Duodenal mucosa (tissue), 2 donors: ENCODE measurements around the gene TRIM71.
"Not testable (repeated sequence)": the region's sequence is repeated elsewhere in the genome, so short reads cannot be mapped to it uniquely, and the experiment has no call there.

Source experiments
- H3K27ac ChIP-seq: one replicate; pipeline ENCODE4 v1.7.0; 2013; ENCODE audit warnings: low read depth, low read length
- H3K27me3 ChIP-seq, 2 donors: one replicate each; pipeline ENCODE4 v1.7.0; 2013; ENCODE audit warnings: low read length in 2 of 2, control low read depth in 1 of 2; ENCODE audit not compliant: insufficient read depth in 2 of 2, control insufficient read depth in 1 of 2
- H3K36me3 ChIP-seq, 2 donors: one replicate each; pipeline ENCODE4 v1.7.0; 2013; ENCODE audit warnings: low read length in 2 of 2, control low read depth in 1 of 2; ENCODE audit not compliant: insufficient read depth in 2 of 2, control insufficient read depth in 1 of 2
- H3K4me1 ChIP-seq, 2 donors: one replicate each; pipeline ENCODE4 v1.7.0; 2013; ENCODE audit warnings: low read length in 2 of 2, control low read depth in 1 of 2; ENCODE audit not compliant: insufficient read depth in 2 of 2, control insufficient read depth in 1 of 2
- H3K4me3 ChIP-seq, 2 donors: one replicate each; pipeline ENCODE4 v1.7.0; 2013; ENCODE audit warnings: low read length in 2 of 2, low read depth in 1 of 2
- H3K9ac ChIP-seq, 2 donors: one replicate each; pipeline ENCODE4 v1.7.0; 2013; ENCODE audit warnings: low read length in 2 of 2, low read depth in 1 of 2
- H3K9me3 ChIP-seq, 2 donors: one replicate each; pipeline ENCODE4 v1.7.0; 2013; ENCODE audit warnings: low read length in 2 of 2, control low read depth in 1 of 2; ENCODE audit not compliant: control insufficient read depth in 1 of 2

The TRIM71 gene

GRCh38 chr3:32897001-32897601 is 79.3 kb downstream of the TRIM71 start:
- no peaks in the 10 kb centered on the region for H3K36me3 ChIP-seq
- no peak overlapping the region for H3K9ac ChIP-seq
- H3K4me3 ChIP-seq, result no peak overlapping the region
- H3K9me3 ChIP-seq, result no peaks in the 10 kb centered on the region
- peaks cover 4 to 8% of the 10 kb centered on the region in 2 donors for H3K27me3 ChIP-seq
- H3K27ac ChIP-seq, result no peak overlapping the region
- no peaks in the 10 kb centered on the region for H3K4me1 ChIP-seq

GRCh38 chr3:32897981-32898623 is 80.3 kb downstream of the TRIM71 start:
- Histone ChIP-seq H3K27ac (no peak overlapping the region), H3K27me3 (peaks cover 4 to 8% of the 10 kb centered on the region in 2 donors)

GRCh38 chr3:32899265-32899664 is 81.5 kb downstream of the TRIM71 start:
- Histone ChIP-seq H3K27ac (no peak overlapping the region), H3K9ac (no peak overlapping the region), H3K4me1 (no peaks in the 10 kb centered on the region), H3K4me3 (no peak overlapping the region), H3K36me3 (no peaks in the 10 kb centered on the region), H3K27me3 (peaks cover 4 to 8% of the 10 kb centered on the region in 2 donors), H3K9me3 (no peaks in the 10 kb centered on the region)

More at GRCh38 chr3:32897981-32898623, 80.3 kb downstream of the TRIM71 start:
- Histone ChIP-seq H3K36me3 (no peaks in the 10 kb centered on the region), H3K9me3 (no peaks in the 10 kb centered on the region), H3K9ac (no peak overlapping the region), H3K4me3 (no peak overlapping the region), H3K4me1 (no peaks in the 10 kb centered on the region)

GRCh38 chr3:32901005-32901932 is 83.5 kb downstream of the TRIM71 start:
- Histone ChIP-seq H3K9ac (no peak overlapping the region), H3K27me3 (peaks cover 4 to 8% of the 10 kb centered on the region in 2 donors), H3K4me1 (no peaks in the 10 kb centered on the region), H3K36me3 (no peaks in the 10 kb centered on the region), H3K4me3 (no peak overlapping the region), H3K9me3 (no peaks in the 10 kb centered on the region), H3K27ac (no peak overlapping the region)

- H3K36me3 ChIP-seq, H3K27ac ChIP-seq, H3K9ac ChIP-seq, H3K9me3 ChIP-seq, H3K27me3 ChIP-seq, H3K4me1 ChIP-seq, H3K4me3 ChIP-seq: not testable (repeated sequence)
These were observed 85.1 kb downstream of the TRIM71 start for GRCh38 chr3:32902887-32903371.

- no peak overlapping the region for H3K4me3 ChIP-seq
- H3K36me3 ChIP-seq, result no peaks in the 10 kb centered on the region
- H3K4me1 ChIP-seq, result no peaks in the 10 kb centered on the region
- peaks cover under 1 to 4% of the 10 kb centered on the region in 2 donors for H3K27me3 ChIP-seq
- no peaks in the 10 kb centered on the region for H3K9me3 ChIP-seq
- H3K27ac ChIP-seq, result no peak overlapping the region
- H3K9ac ChIP-seq, result no peak overlapping the region
These were observed 86.2 kb downstream of the TRIM71 start for GRCh38 chr3:32903953-32904352.

GRCh38 chr3:32909999-32910398 is 92.2 kb downstream of the TRIM71 start:
- H3K27ac ChIP-seq, result no peak overlapping the region
- H3K9ac ChIP-seq, result no peak overlapping the region
- H3K9me3 ChIP-seq, result no peaks in the 10 kb centered on the region
- H3K4me1 ChIP-seq, result no peaks in the 10 kb centered on the region
- H3K4me3 ChIP-seq, result no peak overlapping the region
- H3K36me3 ChIP-seq, result no peaks in the 10 kb centered on the region
- no peaks in the 10 kb centered on the region for H3K27me3 ChIP-seq

GRCh38 chr3:32910954-32911353 is 93.2 kb downstream of the TRIM71 start:
- Histone ChIP-seq H3K9me3 (no peaks in the 10 kb centered on the region), H3K27me3 (no peaks in the 10 kb centered on the region), H3K36me3 (no peaks in the 10 kb centered on the region), H3K27ac (no peak overlapping the region), H3K4me3 (no peak overlapping the region), H3K9ac (no peak overlapping the region), H3K4me1 (no peaks in the 10 kb centered on the region)

GRCh38 chr3:32912046-32912445 is 94.2 kb downstream of the TRIM71 start:
- peaks cover 1 to 2% of the 10 kb centered on the region in 2 donors for H3K9me3 ChIP-seq
- no peaks in the 10 kb centered on the region for H3K27me3 ChIP-seq
- H3K4me3 ChIP-seq, result no peak overlapping the region
- no peaks in the 10 kb centered on the region for H3K4me1 ChIP-seq
- H3K36me3 ChIP-seq, result no peaks in the 10 kb centered on the region
- no peak overlapping the region for H3K9ac ChIP-seq
- H3K27ac ChIP-seq, result no peak overlapping the region
